Fibroblast of lung (primary cell): ENCODE measurements around the gene XXYLT1. TPM values are rescaled to one million over a fixed set of nuclear protein-coding genes. Genes with fewer than 3 reads are reported as not detected.

Source experiments
- DNase-seq, 2 donors: peaks; one replicate each; pipeline versions ENCODE4 v3.0.0 to v3.0.0-alpha.2; 2010; ENCODE audit warnings: low read depth in 2 of 2
- H2AFZ ChIP-seq: 2 replicates; pipeline ENCODE4 v1.5.1; 2012; ENCODE audit warnings: low read length, control low read depth, inconsistent platforms
- H3K27ac ChIP-seq: 2 replicates; pipeline ENCODE4 v1.5.1; 2011; ENCODE audit warnings: low read length, control low read depth; ENCODE audit not compliant: insufficient read depth
- H3K27me3 ChIP-seq: 2 replicates; pipeline ENCODE4 v1.5.1; 2011; ENCODE audit warnings: mild to moderate bottlenecking, low read length; ENCODE audit not compliant: control insufficient read depth, insufficient read depth
- H3K36me3 ChIP-seq: 2 replicates; pipeline ENCODE4 v1.5.1; 2011; ENCODE audit warnings: low read length; ENCODE audit not compliant: control insufficient read depth, insufficient read depth
- H3K4me1 ChIP-seq: 2 replicates; pipeline ENCODE4 v1.5.1; 2011; ENCODE audit warnings: low read length; ENCODE audit not compliant: control insufficient read depth, insufficient read depth; ENCODE audit errors: extremely low read depth
- H3K4me2 ChIP-seq: 2 replicates; pipeline ENCODE4 v1.5.1; 2011; ENCODE audit warnings: low read length, control low read depth; ENCODE audit not compliant: insufficient read depth; ENCODE audit errors: extremely low read depth
- H3K4me3 ChIP-seq, 4 experiments: fragments of 200-600 bp in 1 of 4; sonication (generic) in 1 of 4; replicated peaks in 1 of 4; 2 replicates each; pipeline ENCODE4 v1.5.1; 2011 to 2016; ENCODE audit warnings: low read length in 4 of 4, low read depth in 3 of 4, mild to moderate bottlenecking in 3 of 4, control low read depth in 2 of 4, inconsistent platforms in 1 of 4, mixed read lengths in 1 of 4; ENCODE audit not compliant: insufficient read depth in 1 of 4; ENCODE audit errors: control extremely low read depth in 1 of 4
- H3K79me2 ChIP-seq: 2 replicates; pipeline ENCODE4 v1.5.1; 2012; ENCODE audit warnings: mild to moderate bottlenecking, low read length, inconsistent platforms; ENCODE audit not compliant: control insufficient read depth, insufficient read depth
- H3K9ac ChIP-seq: 2 replicates; pipeline ENCODE4 v1.5.1; 2011; ENCODE audit warnings: mild to moderate bottlenecking, low read length, control low read depth; ENCODE audit not compliant: insufficient read depth
- H3K9me3 ChIP-seq: 2 replicates; pipeline ENCODE4 v1.5.1; 2012; ENCODE audit warnings: low read depth, low read length; ENCODE audit not compliant: control insufficient read depth, insufficient read depth
- H4K20me1 ChIP-seq: 2 replicates; pipeline ENCODE4 v1.5.1; 2011; ENCODE audit warnings: low read length; ENCODE audit not compliant: control insufficient read depth, insufficient read depth; ENCODE audit errors: extremely low read depth
- EZH2 ChIP-seq: IDR thresholded peaks from 2 replicates; pipeline ENCODE4 v1.5.1; 2012; ENCODE audit warnings: low read length, control low read depth, mild to moderate bottlenecking; ENCODE audit errors: missing control alignments
- polyA plus RNA-seq, 2 donors: library from polyadenylated mRNA; depleted of rRNA in 1 of 2; stranded (reverse) in 1 of 2; unstranded in 1 of 2; fragments of >200 nt; gene quantifications; 2 replicates each; pipeline ENCODE4 v1.2.1, GENCODE V29; 2011 to 2012; ENCODE audit warnings: missing spikeins in 1 of 2
- total RNA-seq: library from RNA; depleted of rRNA; stranded (reverse); fragments of >200 nt; gene quantifications from 2 replicates; pipeline ENCODE4 v1.2.1, GENCODE V29; 2014
- TF ChIP-seq, protein P1 (sequence below), 2 donors: IDR thresholded peaks in 1 of 2; conservative IDR thresholded peaks in 1 of 2; 1 replicate in 1 of 2; 2 replicates in 1 of 2; pipeline ENCODE4 v1.5.1; 2011 to 2012; ENCODE audit warnings: low read length in 2 of 2, control low read depth in 1 of 2, inconsistent platforms in 1 of 2, low read depth in 1 of 2, mild to moderate bottlenecking in 1 of 2

Gene XXYLT1
- total and polyA plus RNA-seq, 2 donors (not counting 1 experiment from before 2014, with no cell fraction given): 12.4 to 18.5 TPM

DNA sequence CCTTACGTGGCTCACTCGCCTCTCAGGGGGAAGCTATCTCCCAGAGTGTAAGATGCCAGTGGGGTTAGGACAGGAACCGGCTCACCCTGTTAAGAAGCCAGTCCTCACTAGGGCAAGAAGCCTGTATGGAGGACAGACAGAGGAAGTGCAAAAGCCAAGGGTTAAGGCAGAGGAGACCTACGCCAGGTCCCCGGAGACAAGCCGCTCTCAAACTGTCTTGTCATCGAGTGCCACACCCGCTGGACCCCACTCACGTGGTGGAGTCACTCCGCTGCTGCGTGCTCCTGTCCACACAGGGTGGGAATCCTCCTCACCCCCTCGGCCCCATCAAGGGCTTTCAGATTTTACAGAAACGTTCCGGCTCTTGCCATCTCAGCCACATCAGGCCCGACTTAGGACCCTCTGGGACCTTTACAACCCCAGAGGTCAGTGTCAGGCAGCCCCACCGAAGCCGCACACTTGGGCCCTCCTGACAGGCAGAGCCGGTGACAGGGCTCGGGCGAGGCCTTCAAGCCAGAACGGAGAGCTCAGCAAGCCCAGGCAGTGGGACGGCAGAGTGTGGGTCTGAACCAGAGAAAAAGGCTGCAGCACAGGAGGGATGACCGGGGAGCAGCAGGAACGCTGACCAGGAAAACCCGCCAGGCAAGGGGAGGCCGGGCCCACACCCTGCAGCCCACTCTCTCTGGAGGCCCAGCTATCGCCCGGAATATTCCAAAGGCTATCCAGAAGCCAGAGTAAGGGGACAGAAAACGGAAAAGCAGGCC, 61.7 kb downstream of the XXYLT1 start:
- Histone ChIP-seq H3K4me1 (peaks cover 41% of the 10 kb centered on the region), H3K27me3 (no peaks in the 10 kb centered on the region), H3K36me3 (no peaks in the 10 kb centered on the region), H3K4me3 (peak overlapping the region in 1 of 4 experiments; percentile 41), H3K9me3 (no peaks in the 10 kb centered on the region), H4K20me1 (no peaks in the 10 kb centered on the region), H3K27ac (peak overlapping the region; percentile 98), H3K79me2 (peaks cover 16% of the 10 kb centered on the region), H2AFZ (peak overlapping the region; percentile 33), H3K4me2 (peak overlapping the region; percentile 79), H3K9ac (peak overlapping the region; percentile 67)
- DNase-seq: no peak
- TF ChIP-seq, protein P1, sequence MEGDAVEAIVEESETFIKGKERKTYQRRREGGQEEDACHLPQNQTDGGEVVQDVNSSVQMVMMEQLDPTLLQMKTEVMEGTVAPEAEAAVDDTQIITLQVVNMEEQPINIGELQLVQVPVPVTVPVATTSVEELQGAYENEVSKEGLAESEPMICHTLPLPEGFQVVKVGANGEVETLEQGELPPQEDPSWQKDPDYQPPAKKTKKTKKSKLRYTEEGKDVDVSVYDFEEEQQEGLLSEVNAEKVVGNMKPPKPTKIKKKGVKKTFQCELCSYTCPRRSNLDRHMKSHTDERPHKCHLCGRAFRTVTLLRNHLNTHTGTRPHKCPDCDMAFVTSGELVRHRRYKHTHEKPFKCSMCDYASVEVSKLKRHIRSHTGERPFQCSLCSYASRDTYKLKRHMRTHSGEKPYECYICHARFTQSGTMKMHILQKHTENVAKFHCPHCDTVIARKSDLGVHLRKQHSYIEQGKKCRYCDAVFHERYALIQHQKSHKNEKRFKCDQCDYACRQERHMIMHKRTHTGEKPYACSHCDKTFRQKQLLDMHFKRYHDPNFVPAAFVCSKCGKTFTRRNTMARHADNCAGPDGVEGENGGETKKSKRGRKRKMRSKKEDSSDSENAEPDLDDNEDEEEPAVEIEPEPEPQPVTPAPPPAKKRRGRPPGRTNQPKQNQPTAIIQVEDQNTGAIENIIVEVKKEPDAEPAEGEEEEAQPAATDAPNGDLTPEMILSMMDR (conservative IDR thresholded peaks at IDR 0.05 in 1 of 2, IDR thresholded peaks at IDR 0.05 in 1 of 2; ENCODE audit: low read depth in 1 of 2, low read length in 2 of 2): no peak
- TF ChIP-seq EZH2: no peak

DNA sequence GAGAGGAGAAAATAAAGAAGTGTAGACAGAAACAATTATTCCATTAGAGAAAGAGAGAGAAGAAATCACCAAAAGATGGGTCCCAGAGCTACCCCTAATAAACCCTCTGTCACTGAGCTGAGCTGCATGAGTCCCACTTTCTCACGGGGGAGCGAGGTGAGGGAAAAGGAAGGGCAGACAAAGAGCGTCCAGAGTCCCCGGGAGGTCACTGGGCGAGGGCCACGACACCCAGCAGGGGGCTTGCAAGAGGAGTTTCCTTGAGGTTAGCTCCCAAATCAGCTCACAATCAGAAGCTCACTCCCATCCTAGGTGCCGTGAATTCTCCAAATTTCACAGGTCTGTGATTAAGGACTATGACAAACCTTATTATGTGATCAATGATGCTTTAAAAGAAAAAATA, 62.3 kb downstream of the XXYLT1 start:
- Histone ChIP-seq H3K4me3 (peak overlapping the region in 1 of 4 experiments; percentile 41), H3K27ac (peak overlapping the region; percentile 98), H2AFZ (no peak overlapping the region), H3K9me3 (no peaks in the 10 kb centered on the region), H3K9ac (peak overlapping the region; percentile 67), H3K27me3 (no peaks in the 10 kb centered on the region), H3K36me3 (no peaks in the 10 kb centered on the region), H3K4me2 (peak overlapping the region; percentile 79), H3K79me2 (peaks cover 16% of the 10 kb centered on the region), H3K4me1 (peaks cover 45% of the 10 kb centered on the region), H4K20me1 (no peaks in the 10 kb centered on the region)
- DNase-seq: no peak
- no peak for TF ChIP-seq EZH2
- TF ChIP-seq, protein P1 (conservative IDR thresholded peaks at IDR 0.05 in 1 of 2, IDR thresholded peaks at IDR 0.05 in 1 of 2; ENCODE audit: low read depth in 1 of 2, low read length in 2 of 2): no peak

DNA sequence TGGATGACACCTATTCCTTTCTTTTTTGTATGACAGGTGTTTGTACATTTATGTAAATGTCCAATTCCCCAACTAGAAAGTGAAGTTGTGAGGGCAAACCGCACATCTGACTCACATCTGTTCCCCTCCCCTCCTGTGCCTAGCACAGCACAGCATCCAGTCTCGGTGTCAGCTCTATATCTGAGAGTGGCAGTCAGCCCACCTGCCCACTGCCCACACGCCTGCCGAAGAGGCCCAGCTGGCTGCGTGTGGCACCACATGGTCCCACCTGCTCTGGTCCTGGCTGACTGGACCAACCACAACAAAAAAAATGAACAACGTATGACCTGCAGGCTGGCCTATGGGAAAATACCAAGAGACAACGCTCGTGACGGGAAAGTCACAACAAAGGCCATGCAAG, 62.8 kb downstream of the XXYLT1 start:
- Histone ChIP-seq H3K4me2 (peak overlapping the region; percentile 30), H3K4me1 (peaks cover 48% of the 10 kb centered on the region), H3K79me2 (peaks cover 16% of the 10 kb centered on the region), H3K4me3 (no peak overlapping the region), H2AFZ (no peak overlapping the region), H3K27ac (peak overlapping the region; percentile 34), H3K9ac (no peak overlapping the region), H3K27me3 (no peaks in the 10 kb centered on the region), H4K20me1 (no peaks in the 10 kb centered on the region), H3K36me3 (no peaks in the 10 kb centered on the region), H3K9me3 (no peaks in the 10 kb centered on the region)
- TF ChIP-seq, protein P1 (conservative IDR thresholded peaks at IDR 0.05 in 1 of 2, IDR thresholded peaks at IDR 0.05 in 1 of 2; ENCODE audit: low read depth in 1 of 2, low read length in 2 of 2): no peak
- DNase-seq: no peak
